ENCODE data around the gene RAI14. TPM values are rescaled to one million over a fixed set of nuclear protein-coding genes. Genes with fewer than 3 reads are reported as not detected.

RAI14 gene
- total RNA-seq, 4 donors from 2014 or later = 45.8 to 143 (median 80.5) TPM

GRCh38 chr5:34857161-34857560 is 201.0 kb downstream of the RAI14 start:
- Histone ChIP-seq H3K27me3 (no peaks in the 10 kb centered on the region), H3K4me1 (no peaks in the 10 kb centered on the region), H3K36me3 (no peaks in the 10 kb centered on the region), H3K27ac (no peak overlapping the region), H3K9me3 (no peaks in the 10 kb centered on the region), H3K4me3 (no peak overlapping the region)
- no peak for ATAC-seq
- WGBS, 2 donors (ENCODE audit: low coverage in 1 of 2) = 75 to 79% methylated on average over 2 to 3 of the region's 3 CpGs
- TF ChIP-seq POLR2AphosphoS5 (IDR thresholded peaks at IDR 0.05) = no peak
- no peak for TF ChIP-seq EP300 (IDR thresholded peaks at IDR 0.05)
- no peak for TF ChIP-seq CTCF (IDR thresholded peaks at IDR 0.05)
- TF ChIP-seq POLR2A (IDR thresholded peaks at IDR 0.05) = no peak

- Histone ChIP-seq H3K27ac (no peak overlapping the region), H3K4me1 (no peaks in the 10 kb centered on the region), H3K36me3 (no peaks in the 10 kb centered on the region), H3K4me3 (no peak overlapping the region), H3K27me3 (no peaks in the 10 kb centered on the region), H3K9me3 (no peaks in the 10 kb centered on the region)
- no peak for TF ChIP-seq POLR2A (IDR thresholded peaks at IDR 0.05)
- TF ChIP-seq POLR2AphosphoS5 (IDR thresholded peaks at IDR 0.05) = no peak
- no peak for TF ChIP-seq CTCF (IDR thresholded peaks at IDR 0.05)
- TF ChIP-seq EP300 (IDR thresholded peaks at IDR 0.05) = no peak
- no peak for ATAC-seq
- 100% methylated on average over 1 of the region's 1 CpG for WGBS, 2 donors (ENCODE audit: low coverage in 1 of 2)
Measured at GRCh38 chr5:34857894-34858293, 201.8 kb downstream of the RAI14 start.

GRCh38 chr5:34858790-34859189 is 202.7 kb downstream of the RAI14 start:
- Histone ChIP-seq H3K4me3 (no peak overlapping the region), H3K9me3 (no peaks in the 10 kb centered on the region), H3K36me3 (no peaks in the 10 kb centered on the region), H3K27me3 (no peaks in the 10 kb centered on the region), H3K4me1 (no peaks in the 10 kb centered on the region), H3K27ac (no peak overlapping the region)
- TF ChIP-seq CTCF (IDR thresholded peaks at IDR 0.05) = no peak
- 37 to 38% methylated on average over 1 to 2 of the region's 2 CpGs for WGBS, 2 donors (ENCODE audit: low coverage in 1 of 2)
- no peak for ATAC-seq

GRCh38 chr5:34859253-34859652 is 203.1 kb downstream of the RAI14 start:
- Histone ChIP-seq H3K4me3 (no peak overlapping the region), H3K36me3 (no peaks in the 10 kb centered on the region), H3K9me3 (no peaks in the 10 kb centered on the region), H3K27me3 (no peaks in the 10 kb centered on the region), H3K27ac (no peak overlapping the region), H3K4me1 (no peaks in the 10 kb centered on the region)
- WGBS, 2 donors (ENCODE audit: low coverage in 1 of 2) = 77 to 80% methylated on average over 3 to 4 of the region's 5 CpGs
- no peak for ATAC-seq
- no peak for TF ChIP-seq POLR2AphosphoS5 (IDR thresholded peaks at IDR 0.05)
- no peak for TF ChIP-seq CTCF (IDR thresholded peaks at IDR 0.05)
- TF ChIP-seq EP300 (IDR thresholded peaks at IDR 0.05) = no peak
- TF ChIP-seq POLR2A (IDR thresholded peaks at IDR 0.05) = no peak

- no peaks in the 10 kb centered on the region for H3K36me3 ChIP-seq
- H3K27ac ChIP-seq = no peak overlapping the region
- H3K9me3 ChIP-seq = no peaks in the 10 kb centered on the region
- WGBS, 2 donors (ENCODE audit: low coverage in 1 of 2) = 57 to 63% methylated on average over 3 of the region's 3 CpGs
- no peaks in the 10 kb centered on the region for H3K27me3 ChIP-seq
- ATAC-seq = no peak
- no peaks in the 10 kb centered on the region for H3K4me1 ChIP-seq
- TF ChIP-seq POLR2A (IDR thresholded peaks at IDR 0.05) (no peak), CTCF (IDR thresholded peaks at IDR 0.05) (no peak), EP300 (IDR thresholded peaks at IDR 0.05) (no peak), POLR2AphosphoS5 (IDR thresholded peaks at IDR 0.05) (no peak)
- H3K4me3 ChIP-seq = no peak overlapping the region
Measured at GRCh38 chr5:34863946-34864345, 207.8 kb downstream of the RAI14 start.
